GM21360 (cell line): ENCODE results near the gene TM4SF20.
"Not testable (repeated sequence)": the region's sequence is repeated elsewhere in the genome, so short reads cannot be mapped to it uniquely, and the experiment has no call there.

Experiments
- ATAC-seq: cut with Tn5 transposase; IDR thresholded peaks from one replicate; pipeline ENCODE4 v1.9.1; 2021; ENCODE audit warnings: mild to moderate bottlenecking, moderate library complexity; ENCODE audit not compliant: unreplicated experiment

The TM4SF20 gene

DNA sequence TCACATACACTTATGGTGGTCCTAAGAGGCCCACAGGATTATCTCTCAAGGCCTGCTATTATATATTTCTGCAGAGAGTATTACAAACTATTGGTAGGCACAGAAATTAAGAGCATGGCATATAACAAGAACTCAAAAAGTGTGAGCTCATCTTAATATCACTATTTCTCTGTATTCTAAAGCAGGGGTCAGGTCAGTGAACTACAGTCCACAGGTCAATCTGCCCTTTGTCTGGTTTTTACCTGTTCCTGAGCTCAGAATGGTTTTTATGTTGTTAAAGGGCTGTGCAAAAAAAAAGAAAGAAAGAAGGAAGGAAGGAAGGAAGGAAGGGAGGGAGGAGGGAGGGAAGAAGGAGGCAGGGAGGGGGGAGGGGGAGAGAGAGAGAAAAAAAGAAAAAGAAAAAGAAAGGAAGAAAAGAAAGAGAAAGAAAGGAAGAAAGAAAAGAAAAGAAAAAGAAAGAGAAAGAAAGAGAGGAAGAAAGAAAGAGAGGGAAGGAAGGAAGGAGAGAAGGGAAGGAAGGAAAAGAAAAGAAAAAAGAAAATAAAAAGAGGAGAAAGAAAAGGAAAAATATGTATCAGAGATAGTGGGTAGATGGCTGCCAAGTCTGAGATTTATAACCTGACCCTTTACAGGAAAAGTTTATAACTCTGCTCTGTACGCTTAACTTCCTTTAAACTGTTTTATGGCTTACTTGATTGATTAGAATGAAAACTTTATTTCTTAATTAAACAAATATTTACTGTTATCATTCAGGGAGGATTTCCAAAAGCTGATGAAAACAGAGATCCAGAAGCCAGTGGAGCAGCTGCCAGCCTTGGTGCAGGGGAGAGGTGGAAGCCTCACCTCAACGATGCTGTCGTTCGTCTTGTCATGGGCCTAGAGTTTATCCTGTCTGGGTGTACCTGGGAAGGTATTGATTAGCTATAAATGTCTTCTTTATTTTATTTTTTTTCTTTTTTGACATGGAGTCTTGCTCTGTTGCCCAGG, 19.9 kb upstream of the TM4SF20 start:
- no peak for ATAC-seq

GRCh38 chr2:227397562-227397961, 18.5 kb upstream of the TM4SF20 start:
- no peak for ATAC-seq

DNA sequence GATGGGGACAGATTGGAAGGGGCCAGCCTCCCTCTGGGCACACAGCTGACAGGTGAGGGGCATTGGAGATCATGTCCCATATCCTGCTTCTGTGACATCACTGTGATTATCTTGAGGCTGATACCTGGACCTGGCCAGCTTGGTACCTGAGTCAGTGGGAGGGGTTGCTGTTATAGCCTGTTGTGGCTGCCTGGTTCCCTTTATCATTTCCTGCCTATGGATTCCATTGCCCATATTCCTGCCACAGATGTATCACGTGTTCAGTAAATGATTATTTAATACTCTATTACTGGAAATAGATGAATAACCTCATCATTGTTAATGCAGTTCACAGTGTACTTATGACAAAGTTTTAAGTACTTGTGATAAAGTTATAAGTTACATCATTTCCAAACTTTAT, 16.4 kb upstream of the TM4SF20 start:
- no peak for ATAC-seq

- no peak for ATAC-seq
These were observed 15.3 kb upstream of the TM4SF20 start for GRCh38 chr2:227394401-227394800.

- no peak for ATAC-seq
These were observed 11.6 kb upstream of the TM4SF20 start for GRCh38 chr2:227390468-227391256.

- ATAC-seq: no peak
These were observed 10.6 kb upstream of the TM4SF20 start for GRCh38 chr2:227389661-227390060.

DNA sequence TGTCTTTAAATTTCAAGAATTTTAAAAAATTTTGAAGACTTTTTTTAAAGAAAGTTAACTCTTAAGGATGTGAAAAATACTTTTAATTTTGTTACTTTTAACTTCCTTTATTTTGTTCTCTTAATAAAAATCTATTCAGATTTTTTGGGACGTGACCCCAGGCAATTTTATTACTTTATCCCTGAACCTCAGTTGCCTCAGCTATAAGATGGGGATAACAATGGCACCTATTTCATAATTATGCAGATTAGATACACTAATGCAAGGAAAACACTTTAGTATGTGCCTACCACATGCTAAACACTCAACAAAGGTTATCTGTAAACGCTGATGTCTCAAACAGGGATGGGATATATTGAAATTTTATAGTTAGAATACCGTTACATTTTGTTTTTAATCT, 10.1 kb upstream of the TM4SF20 start:
- no peak for ATAC-seq

DNA sequence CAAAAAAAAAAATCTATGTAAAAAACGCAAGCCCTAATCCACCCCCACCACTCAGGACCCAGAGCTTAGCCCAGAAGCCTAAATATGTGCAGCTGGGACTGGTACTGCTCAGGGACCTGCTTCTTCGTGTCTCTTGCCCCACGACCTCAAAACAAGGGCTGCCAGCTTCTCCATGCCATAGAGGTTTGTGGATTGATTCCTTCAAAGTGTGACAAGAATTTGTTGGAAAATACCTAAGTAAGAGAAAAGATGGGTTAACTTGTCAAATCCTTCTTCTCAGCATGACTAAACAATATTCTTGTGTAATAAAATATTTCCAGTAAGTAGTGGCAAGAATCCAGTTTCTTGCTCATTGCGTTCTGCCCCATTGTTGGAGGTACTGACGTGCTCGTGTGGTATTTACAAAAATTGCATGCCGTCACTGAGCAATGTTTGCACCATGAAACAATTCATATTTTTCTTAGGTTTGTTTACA, 9.5 kb upstream of the TM4SF20 start:
- ATAC-seq: no peak

DNA sequence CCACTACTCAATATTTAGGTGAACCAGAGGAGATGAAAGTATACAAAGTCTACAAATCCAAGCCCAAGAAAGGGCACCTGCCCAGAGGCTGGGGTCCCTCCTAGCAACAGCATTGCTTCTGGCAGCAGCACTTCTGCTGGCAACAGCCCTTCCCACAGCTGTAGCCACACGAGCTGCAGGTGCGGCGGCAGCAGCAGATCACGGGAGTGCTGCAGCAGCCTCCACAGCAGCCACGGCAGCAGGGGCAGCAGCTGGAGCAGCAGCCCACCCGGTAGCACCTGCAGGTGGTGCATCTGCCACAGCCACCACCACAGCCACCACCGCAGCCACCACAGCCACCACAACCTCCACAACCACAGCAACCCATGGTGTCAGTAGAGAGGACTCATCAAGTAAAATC, 8.5 kb upstream of the TM4SF20 start, which contains the start of gene SCYGR1:
TSS of gene SCYGR1 (minus strand) at position 367 of the 400 bp plus-strand sequence. CDS start at position 367, 0 bp downstream.
- not testable (repeated sequence) for ATAC-seq

DNA sequence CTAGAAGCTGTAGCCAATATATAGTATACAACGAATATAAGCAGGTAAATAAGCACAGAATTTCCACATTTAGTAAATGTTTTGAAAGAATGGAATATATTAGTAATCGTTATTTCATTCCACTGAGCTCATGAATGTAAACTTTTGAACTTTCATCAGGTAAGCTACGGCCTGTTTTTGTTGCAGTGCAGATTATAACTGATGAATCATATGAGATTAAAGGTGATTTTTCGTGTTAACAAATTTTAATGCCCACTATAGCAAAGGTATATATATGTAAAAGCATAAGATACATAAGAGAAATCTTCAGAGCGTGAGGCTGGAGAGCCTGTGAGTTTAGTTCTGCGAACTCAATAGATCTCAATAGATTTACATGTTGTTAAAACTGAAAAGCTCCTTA, 7.5 kb upstream of the TM4SF20 start:
- ATAC-seq: no peak

DNA sequence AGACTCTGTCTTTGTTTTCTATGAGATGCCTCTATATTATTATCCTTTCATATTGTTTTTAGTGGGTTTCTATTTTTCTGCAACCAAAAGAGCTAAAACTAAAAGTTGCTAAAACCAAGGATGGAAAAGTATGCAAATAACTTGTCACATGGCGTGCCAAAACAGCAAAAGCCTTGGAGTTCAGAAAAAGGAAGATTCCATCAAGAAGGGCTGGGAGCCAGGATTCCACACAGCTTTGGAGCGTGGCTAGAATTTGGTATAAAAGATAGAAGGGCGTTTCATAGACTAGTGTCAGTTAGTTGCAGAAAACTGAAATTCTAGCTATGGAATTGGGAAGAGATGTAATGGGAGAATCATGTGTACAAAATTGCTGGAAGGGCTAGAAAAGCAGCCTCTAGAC, 4.6 kb upstream of the TM4SF20 start:
- no peak for ATAC-seq

GRCh38 chr2:227382241-227382835, 3.2 kb upstream of the TM4SF20 start:
- ATAC-seq: not testable (repeated sequence)

- ATAC-seq: no peak
These were observed 729 bp downstream of the TM4SF20 start for GRCh38 chr2:227378371-227378782.

- no peak for ATAC-seq
These were observed 1.4 kb downstream of the TM4SF20 start for GRCh38 chr2:227377467-227378351.

GRCh38 chr2:227376656-227377396, 2.3 kb downstream of the TM4SF20 start:
- ATAC-seq: no peak

DNA sequence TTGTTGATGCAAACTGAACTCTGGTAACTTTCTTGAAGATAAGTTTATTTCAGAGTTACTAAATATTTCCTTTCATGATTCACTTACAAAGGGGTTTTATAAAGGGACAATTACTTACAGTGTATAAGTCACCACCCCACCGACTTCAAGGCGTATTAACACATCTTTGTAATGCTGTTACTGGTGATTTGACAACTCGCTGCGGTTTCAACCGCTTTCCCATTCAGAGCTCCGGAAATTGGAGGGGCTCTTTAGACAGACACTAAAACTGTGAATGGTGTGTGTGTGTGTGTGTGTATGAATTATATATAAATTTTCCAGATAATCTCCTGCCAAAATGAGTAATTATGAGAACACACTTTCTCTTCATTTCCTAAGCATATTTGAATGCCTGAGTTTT, 4.9 kb downstream of the TM4SF20 start:
- no peak for ATAC-seq

DNA sequence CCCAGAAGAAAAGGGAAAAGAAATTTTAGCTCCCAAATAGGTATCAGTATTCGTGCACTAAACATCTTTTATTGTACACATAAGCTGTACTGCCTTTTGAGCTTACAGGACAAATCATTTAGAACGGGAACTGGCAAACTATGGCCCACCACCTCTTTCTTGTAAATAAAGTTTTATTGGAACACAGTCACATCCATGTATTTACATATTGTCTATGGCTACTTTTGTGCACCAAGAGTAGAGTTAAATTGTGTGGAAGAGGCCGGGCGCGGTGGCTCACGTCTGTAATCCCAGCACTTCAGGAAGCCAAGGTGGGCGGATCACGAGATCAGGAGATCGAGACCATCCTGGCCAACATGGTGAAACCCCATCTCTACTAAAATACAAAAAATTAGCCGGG, 5.7 kb downstream of the TM4SF20 start:
- no peak for ATAC-seq

DNA sequence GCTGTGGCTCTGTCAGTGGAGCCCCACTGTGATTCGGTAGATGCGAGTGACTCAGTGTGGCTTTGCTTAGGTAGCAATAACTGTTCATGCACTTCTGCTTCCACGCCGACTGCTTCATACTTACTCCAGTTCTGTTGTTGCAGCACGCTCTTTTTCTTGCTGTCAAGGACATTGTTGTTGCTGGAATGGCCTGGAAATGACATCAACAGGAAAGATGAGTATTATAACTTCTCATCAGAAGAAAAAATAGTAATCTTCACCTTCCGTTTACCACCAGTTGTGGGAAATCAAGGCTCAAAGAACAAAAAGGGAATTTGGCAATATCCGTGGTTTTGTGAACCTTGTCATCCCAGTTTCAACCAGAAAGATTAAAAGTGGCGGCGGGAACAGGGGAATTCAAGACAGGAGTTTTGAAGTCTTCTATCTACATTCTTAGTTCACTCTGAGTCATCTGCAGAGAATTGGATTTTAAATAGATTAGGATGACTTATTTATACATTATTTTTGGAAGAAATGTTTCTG, 8.3 kb downstream of the TM4SF20 start:
- ATAC-seq: no peak

DNA sequence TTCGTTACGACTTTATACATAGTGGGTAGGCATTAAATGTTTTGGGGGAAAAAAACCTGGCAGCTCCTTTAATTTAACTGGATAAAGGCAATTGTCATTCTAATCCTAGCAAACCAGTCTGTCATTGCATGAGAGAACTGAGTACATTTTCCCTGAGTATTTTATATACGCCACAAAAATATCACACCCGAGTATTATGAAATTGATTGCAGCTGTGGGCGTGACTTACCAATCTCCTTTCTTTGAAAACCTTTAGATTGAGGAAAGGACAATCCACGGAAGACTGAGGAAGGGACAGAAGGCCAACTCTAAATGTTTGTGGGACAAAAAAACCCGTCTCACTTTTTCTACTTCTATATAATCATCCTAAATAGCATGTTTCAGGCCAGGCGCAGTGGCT, 9.0 kb downstream of the TM4SF20 start:
- ATAC-seq: no peak
